ENCODE results near the gene PLCD4. TPM values are rescaled to one million over a fixed set of nuclear protein-coding genes. Genes with fewer than 3 reads are reported as not detected.
A peak's percentile ranks its signal among the peaks of the same experiment; 100 is the strongest.

PLCD4 gene
- total RNA-seq, 1 experiment from 2014 or later: 0.29 TPM

DNA sequence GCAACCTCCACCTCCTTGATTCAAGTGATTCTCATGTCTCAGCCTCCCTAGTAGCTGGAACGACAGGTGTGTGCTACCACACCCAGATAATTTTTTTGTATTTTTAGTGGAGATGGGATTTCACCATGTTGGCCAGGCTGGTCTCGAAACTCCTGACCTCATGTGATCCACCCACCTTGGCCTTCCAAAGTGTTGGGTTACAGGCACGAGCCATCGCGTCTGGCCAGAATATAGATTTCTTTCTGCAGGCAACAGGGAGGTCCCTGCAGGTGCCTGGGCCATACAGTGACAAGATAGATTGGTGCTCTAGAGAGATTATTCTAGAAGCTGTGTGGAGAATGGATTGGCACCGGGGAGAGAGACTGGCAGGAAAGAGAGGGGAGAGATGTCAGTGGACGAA, 13.3 kb downstream of the PLCD4 start:
- no peak for DNase-seq (ENCODE audit: low spot score)

- no peak for DNase-seq (ENCODE audit: low spot score)
These were observed 15.1 kb downstream of the PLCD4 start for GRCh38 chr2:218622606-218623365.

DNA sequence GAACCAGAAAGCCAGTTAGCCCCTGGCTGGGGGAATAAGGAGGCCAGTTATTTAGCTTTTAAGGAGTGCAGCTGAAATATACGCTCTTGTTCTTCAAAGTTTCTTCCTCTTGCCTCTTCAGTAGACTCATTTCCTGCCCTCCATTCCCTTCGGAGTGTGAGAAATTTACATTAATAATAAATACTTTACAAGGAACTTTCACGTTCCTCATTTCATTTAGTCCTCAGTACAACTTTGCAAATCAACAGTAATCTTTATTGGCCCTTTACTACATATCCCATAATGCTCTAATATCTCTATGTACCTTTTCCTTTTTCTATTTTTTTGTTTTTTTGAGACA, 15.6 kb downstream of the PLCD4 start:
- DNase-seq (ENCODE audit: low spot score): no peak

DNA sequence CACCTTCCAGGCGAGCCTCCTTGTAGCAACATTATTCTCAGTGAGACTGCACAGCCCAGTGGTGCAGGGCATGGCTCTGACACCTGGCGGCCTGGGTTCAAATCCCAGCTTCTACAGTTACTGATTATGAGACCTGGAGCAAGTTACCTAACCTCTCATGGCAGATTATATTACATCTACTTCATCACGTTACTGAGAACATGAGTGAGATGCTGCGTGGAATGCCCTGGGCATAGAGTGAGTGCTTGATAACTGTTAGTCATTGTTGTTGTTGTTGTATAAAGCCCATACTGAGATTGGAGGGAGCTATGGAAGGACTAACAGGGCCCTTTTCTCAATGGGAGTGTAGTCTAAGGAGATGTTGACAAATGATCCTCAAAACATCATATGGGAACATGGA, 18.7 kb downstream of the PLCD4 start:
- no peak for DNase-seq (ENCODE audit: low spot score)

- no peak for DNase-seq (ENCODE audit: low spot score)
These were observed 20.2 kb downstream of the PLCD4 start for GRCh38 chr2:218627939-218628338.

DNA sequence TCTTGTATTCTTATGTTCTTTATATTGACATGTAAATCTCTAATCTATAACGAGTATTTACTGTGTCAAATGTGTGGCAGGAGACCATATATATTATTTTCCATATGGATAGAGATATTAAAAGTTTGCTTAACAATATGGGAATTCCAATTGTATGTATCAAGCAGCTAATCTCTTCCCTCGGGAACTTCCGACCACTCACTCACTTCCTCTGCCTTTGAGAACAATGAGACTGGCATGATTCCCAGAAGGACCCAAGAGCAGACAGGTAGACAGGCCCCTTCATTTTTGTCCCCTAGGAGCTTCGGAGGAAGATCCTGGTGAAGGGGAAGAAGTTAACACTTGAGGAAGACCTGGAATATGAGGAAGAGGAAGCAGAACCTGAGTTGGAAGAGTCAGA, 24.1 kb downstream of the PLCD4 start:
- DNase-seq (ENCODE audit: low spot score): no peak

DNA sequence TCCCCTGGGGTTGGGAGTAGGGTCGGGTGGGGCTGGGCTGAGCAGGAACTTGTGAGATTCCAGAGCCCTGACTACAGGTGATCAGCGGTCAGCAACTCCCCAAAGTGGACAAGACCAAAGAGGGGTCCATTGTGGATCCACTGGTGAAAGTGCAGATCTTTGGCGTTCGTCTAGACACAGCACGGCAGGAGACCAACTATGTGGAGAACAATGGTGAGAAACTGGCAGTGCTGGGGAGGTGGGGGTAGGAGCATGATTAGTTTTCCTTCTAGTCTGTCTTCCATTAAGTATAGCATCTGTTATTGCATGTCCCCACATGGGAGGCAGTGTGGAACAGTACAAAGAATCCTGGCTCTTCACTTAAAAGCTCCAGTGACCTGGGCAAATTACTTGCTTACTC, 28.0 kb downstream of the PLCD4 start:
- no peak for DNase-seq (ENCODE audit: low spot score)

DNA sequence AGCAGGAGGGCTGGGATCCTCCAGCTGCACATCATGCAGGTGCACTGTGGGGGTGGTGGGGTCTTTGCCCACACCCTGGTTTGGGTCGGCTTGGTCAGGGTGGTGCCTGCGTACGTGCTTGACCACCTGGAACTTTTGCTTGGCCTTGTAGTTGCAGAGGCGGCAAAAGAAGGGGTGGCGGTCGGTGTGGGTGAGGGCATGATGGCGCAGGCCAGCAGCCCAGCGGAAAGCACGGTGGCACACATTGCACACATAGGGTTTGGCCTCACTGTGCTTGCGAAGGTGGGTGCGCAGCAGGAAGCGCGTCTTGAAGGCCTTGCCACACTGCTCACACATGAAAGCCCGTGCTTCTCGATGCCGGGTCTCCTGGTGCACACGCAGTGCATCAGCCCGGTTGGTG, 30.7 kb downstream of the PLCD4 start:
- no peak for DNase-seq (ENCODE audit: low spot score)

GRCh38 chr2:218642121-218642656, 34.5 kb downstream of the PLCD4 start:
- DNase-seq (ENCODE audit: low spot score): no peak

- no peak for DNase-seq (ENCODE audit: low spot score)
These were observed 35.1 kb downstream of the PLCD4 start for GRCh38 chr2:218642786-218643185.

DNA sequence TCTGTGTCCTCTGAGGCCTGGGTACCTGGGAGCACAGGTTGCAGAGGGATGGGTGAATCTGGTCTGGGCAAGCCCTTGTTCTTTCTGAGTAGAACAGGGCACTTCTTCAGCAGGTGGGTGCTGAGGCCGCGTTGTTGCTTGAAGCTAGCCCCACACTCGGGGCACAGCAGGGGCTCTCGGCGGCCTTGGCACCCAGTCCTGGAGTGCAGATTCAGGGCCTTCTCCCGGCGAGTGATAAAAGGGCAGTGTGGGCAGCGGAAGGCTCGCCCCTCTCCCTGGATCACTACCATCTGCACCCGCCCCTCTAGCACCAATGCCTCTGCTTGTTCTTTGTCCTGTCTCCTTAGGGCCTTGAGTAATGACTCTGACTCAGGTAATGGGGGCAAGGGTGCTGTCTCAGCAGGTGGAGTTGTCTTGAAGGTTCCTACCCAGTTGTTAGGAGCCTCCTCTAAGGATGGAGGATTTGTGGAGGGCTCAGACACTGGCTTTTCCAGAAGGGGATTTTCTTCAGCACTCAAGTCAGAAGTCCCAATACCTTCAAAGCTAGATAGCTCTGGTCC, 36.1 kb downstream of the PLCD4 start:
- DNase-seq (ENCODE audit: low spot score): no peak

DNA sequence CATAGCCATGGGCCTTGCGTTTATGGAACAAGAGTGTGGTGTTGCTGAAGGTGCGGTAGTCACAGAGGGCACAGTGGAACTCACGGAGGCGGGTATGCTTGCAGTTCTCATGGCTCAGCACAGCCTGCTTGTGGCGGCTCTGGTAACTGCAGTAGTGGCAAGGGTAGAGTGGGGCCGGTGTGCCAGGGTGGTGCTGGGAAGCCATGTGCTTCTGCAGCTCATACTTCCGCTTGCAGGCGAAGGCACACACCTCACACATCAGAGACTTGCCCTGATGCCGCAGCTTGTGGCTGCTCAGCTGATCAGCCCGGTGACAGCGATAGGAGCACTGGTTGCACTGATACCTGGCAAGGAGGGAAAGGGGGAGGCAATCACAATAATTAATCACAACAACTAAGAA, 37.0 kb downstream of the PLCD4 start:
- no peak for DNase-seq (ENCODE audit: low spot score)

DNA sequence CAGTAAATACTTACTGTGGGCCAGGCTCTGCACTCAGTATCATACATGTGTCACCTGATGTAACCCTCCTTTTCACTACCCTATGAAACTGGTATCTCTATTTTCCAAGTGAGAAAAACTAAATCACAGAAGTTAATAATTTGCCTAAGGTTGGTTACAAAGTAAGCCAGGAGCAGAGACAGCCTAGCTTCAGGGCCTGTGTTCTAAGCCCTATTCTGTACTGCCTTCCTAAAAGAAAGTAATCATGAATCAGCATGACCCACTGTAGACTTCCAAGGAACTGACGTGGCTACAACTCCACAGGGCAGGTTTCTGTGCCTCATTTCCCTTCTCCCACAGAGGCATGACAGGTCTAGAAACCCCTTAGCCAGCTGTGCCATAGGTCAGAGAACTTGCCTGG, 37.4 kb downstream of the PLCD4 start:
- no peak for DNase-seq (ENCODE audit: low spot score)

- DNase-seq (ENCODE audit: low spot score): peak; percentile 59
These were observed 40.5 kb downstream of the PLCD4 start for GRCh38 chr2:218648088-218648786.

GRCh38 chr2:218648787-218649100, 41.0 kb downstream of the PLCD4 start:
- DNase-seq (ENCODE audit: low spot score): no peak

DNA sequence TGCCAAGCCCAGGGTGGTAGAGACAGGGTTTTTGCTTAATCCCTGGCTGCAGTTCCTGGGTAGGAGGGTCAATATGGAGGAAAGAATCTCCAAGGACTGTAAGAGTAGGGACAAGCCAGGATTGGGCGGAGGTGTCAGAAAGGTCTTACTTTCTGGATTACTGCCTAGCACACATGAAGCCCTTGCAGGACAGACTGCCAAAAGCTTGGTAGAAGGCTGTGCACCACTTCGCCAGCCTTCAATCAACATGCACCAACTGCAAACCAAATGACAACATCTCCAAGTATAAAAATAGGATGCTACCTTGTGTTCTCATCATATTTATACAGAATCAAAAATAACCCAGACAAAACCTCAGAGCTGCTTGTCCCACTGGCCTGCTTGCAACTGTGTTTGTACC, 48.1 kb downstream of the PLCD4 start:
- DNase-seq (ENCODE audit: low spot score): no peak

- DNase-seq (ENCODE audit: low spot score): peak; percentile 51
These were observed 51.1 kb downstream of the PLCD4 start for GRCh38 chr2:218658671-218659257.

GRCh38 chr2:218659258-218659987, 51.7 kb downstream of the PLCD4 start, which contains the start of the genes BCS1L and ZNF142:
Gene BCS1L, plus strand, starts transcription at chr2:218659683. Its CDS starts 1,305 bp downstream, at chr2:218660988.
Gene ZNF142, minus strand, starts transcription at chr2:218659623. Its CDS starts 3,194 bp downstream, at chr2:218656429.
- peak; percentile 79 for DNase-seq (ENCODE audit: low spot score)

DNA sequence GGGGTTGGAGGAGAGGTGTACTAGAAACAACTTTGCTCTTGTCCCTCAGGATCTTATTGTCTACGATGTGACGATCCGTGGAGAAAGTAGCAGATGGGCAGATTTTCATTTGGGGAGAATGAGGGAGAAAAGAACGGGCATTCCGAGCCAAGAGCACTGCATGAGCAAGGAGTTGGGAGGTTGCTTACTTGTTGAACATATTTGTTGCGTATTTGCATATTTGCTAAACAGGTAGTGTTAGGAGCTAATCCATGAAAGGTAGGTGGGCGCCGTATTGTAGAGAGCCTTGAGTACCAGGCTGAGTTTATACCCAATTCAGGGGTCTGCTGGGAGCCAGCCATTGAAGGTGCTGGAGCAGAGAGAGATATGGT, 52.3 kb downstream of the PLCD4 start:
- DNase-seq (ENCODE audit: low spot score): no peak

DNA sequence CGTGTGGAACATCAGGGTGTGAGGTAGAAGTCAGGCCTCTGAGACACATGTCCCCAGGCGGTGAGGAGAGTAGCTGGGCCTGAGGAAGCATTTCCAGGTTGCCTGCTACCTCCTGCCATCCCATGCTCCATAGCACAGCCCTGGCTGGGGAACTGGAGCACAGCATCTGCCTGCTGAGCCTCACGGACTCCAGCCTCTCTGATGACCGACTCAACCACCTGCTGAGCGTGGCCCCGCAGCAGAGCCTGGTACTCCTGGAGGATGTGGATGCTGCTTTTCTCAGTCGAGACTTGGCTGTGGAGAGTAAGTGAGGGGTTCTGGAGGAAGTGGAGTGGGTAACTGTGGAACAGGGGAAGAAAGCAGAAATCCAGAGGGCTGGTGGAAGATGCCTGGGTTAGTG, 54.7 kb downstream of the PLCD4 start:
- DNase-seq (ENCODE audit: low spot score): no peak

DNA sequence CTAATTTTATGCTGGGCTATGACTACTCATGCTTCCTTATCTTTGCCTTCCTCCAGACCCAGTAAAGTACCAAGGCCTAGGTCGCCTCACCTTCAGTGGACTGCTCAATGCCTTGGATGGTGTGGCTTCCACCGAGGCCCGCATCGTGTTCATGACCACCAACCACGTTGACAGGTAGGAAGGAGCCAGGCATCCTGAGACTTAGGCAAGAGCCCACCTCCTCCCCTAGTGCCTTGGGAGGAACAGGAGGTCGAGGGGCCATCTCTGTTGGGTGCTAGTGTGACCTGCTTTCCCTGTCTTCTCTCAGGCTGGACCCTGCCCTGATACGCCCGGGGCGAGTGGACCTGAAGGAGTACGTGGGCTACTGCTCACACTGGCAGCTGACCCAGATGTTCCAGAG, 55.1 kb downstream of the PLCD4 start:
- no peak for DNase-seq (ENCODE audit: low spot score)

GRCh38 chr2:218663901-218664300, 56.2 kb downstream of the PLCD4 start:
- no peak for DNase-seq (ENCODE audit: low spot score)

Data from H4 (cell line).